Suppressor macrophage treated with lipopolysaccharide for 4 hours (primary cell): Measurements from ENCODE around the gene GCNT2.
"Not testable (repeated sequence)": the region's sequence is repeated elsewhere in the genome, so short reads cannot be mapped to it uniquely, and the experiment has no call there.

ENCODE experiments used
- DNase-seq: peaks from one replicate; pipeline ENCODE4 v3.0.0-alpha.2; 2020

Gene GCNT2

DNA sequence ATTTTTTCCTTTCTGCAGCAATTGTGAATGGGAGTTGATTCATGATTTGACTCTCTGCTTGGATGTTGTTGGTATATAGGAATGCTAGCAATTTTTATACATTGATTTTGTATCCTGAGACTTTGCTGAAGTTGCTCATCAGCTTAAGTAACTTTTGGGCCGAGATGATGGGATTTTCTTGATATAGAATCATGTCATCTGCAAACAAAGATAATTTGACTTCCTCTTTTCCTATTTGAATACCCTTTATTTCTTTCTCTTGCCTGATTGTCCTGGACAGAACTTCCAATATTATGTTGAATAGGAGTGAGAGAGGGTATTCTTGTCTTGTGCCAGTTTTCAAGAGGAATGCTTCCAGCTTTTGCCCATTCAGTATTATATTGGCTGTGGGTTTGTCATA is 144.4 kb downstream of the GCNT2 start:
- DNase-seq: not testable (repeated sequence)

DNA sequence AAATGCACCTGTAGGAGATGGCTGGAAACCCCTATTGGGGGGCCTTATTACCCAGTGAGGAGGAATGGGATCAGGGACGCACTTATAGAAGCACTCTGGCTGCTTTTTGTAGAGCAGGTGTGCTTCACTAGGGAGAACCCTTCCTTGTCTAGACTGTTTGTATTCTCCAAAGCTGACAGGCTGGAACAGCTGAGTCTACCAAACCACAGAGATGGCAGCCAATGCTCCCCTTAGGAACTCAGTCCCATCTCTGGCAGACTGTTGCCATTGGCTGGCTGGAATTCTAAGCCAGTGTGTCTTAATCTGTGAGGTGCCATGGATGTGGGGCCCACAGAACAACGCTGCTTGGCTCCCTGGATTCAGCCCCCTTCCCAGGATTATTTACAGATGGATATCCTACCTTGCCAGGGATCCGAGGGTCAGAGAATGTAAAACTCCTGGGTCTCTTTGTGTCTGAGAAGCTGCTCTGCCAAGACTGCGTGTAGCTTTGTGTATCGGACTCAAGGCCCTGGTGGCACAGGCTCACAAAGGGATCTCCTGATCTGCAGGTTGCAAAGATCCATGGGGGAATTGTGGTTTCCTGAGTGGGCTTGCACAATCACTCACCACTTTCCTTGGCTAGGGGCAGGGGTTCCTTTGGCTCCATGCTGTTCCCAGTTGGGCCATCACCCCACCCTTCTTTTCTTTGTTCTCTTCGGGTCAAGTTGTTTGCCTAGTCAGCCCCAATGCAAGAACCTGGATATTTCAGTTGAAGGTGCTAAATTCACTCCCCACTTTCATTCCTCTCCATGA is 147.2 kb downstream of the GCNT2 start:
- no peak for DNase-seq

DNA sequence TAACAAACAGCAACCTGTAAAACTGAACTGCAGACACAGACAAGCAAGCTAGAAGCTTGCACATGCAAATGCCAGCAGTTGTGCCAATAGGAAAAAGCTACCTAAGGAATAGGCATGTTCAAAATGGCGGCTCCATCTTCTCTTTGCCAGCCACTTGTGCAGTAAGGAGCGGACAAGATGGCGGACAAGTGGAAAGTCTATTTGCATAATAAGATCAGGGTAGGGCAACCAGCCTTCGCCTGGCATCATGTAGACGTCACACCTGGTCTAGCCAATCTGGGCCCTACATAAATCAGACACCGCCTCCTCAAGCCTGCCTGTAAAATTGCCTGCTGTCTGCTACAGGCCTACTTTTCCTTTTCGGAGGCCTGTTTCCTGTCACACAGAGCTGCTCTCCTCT is 155.3 kb downstream of the GCNT2 start:
- no peak for DNase-seq

DNA sequence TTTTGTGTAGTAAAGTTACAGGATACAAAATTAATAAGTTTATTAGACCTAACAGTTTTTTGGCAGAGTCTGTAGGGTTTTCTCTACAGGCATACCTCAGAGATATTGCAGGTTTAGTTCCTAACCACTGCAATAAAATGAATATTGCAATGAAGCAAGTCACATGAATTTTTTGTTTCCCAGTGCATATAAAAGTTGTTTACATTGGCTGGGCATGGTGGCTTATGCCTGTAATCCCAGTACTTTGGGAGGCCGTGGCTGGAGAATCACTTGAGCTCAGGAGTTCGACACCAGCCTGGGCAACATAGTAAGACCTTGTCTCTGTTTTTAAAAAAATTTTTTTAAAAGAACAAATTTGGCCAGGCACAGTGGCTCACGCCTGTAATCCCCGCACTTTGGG is 157.3 kb downstream of the GCNT2 start:
- DNase-seq: no peak
